ENCODE data around the gene DRAP1.
A peak's percentile ranks its signal among the peaks of the same experiment; 100 is the strongest.

DRAP1 gene

DNA sequence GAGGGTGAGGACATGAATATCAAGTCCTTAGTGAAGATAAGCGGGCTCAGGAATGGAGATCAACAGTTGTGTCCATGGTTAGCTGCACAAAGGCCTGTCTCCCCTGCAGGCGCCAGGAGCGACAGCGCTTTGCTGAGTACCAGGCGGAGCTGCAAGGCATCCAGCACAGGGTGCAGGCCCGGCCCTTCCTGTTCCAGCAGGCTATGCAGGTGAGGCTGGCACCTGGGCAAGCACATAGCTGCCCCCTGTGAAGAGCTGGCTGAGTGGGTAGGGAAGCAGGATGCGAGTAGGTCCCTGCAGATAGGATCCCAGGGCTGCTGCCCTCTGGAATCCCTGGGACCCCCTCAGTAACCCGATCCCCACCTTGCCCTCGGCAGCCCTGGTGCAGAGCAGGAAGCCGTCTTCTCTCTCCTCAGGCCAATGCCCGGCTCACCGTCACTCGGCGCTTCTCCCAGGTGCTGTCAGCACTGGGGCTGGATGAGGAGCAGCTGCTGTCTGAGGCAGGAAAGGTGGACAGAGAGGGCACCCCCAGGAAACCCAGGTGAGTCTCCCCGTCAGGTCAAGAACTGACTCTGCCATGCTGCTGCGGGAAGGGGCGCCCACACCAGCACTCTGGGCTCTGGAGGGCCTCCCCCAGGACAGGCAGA lies 39.7 kb downstream of the DRAP1 start:
- no peaks in the 10 kb centered on the region for H3K27me3 ChIP-seq (ENCODE audit: control insufficient read depth, insufficient read depth, low read length)
- H3K9ac ChIP-seq (ENCODE audit: low read length), result no peak overlapping the region
- no peak overlapping the region for H3K4me3 ChIP-seq (ENCODE audit: low read length)
- H3K36me3 ChIP-seq (ENCODE audit: control insufficient read depth, low read depth, low read length), result no peaks in the 10 kb centered on the region
- H3K9me3 ChIP-seq (ENCODE audit: control insufficient read depth, low read depth, low read length), result no peaks in the 10 kb centered on the region
- H3K4me1 ChIP-seq (ENCODE audit: control insufficient read depth, low read depth, low read length), result peaks cover 7% of the 10 kb centered on the region
- no peak overlapping the region for H3K27ac ChIP-seq (ENCODE audit: low read length)

GRCh38 chr11:65960824-65961266 lies 41.6 kb downstream of the DRAP1 start:
- peak overlapping the region; percentile 88 for H3K4me3 ChIP-seq (ENCODE audit: low read length)
- H3K27me3 ChIP-seq (ENCODE audit: control insufficient read depth, insufficient read depth, low read length), result no peaks in the 10 kb centered on the region
- H3K4me1 ChIP-seq (ENCODE audit: control insufficient read depth, low read depth, low read length), result peaks cover 7% of the 10 kb centered on the region
- H3K9me3 ChIP-seq (ENCODE audit: control insufficient read depth, low read depth, low read length), result no peaks in the 10 kb centered on the region
- H3K36me3 ChIP-seq (ENCODE audit: control insufficient read depth, low read depth, low read length), result peaks cover 19% of the 10 kb centered on the region
- H3K9ac ChIP-seq (ENCODE audit: low read length), result peak overlapping the region; percentile 86
- H3K27ac ChIP-seq (ENCODE audit: low read length), result peak overlapping the region; percentile 78

DNA sequence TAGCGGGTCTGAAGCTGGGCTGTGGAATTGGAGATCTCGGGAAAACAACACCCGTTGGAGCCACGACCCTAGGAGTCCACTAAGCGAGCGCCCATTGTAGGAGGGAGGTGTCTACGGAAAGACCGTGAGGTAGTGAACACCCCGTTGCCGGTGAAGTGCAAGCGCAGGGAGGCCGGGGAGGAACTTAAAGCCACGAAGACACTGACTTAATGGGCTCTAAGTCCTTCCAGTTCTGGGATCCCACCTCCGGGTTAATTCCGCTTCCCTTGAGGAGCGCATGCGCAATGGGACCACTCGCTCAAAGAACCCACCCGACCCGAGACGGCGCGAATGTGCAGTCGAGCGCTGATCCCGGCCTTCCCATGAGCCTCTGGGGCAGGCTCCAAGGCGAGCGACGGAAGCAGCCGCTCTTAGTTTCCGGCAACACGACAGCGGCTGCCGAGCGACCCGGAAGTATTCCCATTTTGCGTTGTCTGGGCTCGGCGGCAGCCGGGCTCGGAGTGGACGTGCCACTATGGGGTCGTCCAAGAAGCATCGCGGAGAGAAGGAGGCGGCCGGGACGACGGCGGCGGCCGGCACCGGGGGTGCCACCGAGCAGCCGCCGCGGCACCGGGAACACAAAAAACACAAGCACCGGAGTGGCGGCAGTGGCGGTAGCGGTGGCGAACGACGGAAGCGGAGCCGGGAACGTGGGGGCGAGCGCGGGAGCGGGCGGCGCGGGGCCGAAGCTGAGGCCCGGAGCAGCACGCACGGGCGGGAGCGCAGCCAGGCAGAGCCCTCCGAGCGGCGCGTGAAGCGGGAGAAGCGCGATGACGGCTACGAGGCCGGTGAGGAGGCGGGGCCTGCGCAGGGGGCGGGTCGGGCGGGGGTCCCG lies 42.3 kb downstream of the DRAP1 start, which contains the start of gene SART1:
Gene SART1 (plus strand): TSS at position 468 of the 874 bp plus-strand sequence. CDS start 47 bp downstream, at position 515.
- peak within 1 kb of the TSS; percentile 78 for H3K27ac ChIP-seq (ENCODE audit: low read length)
- peak within 1 kb of the TSS; percentile 88 for H3K4me3 ChIP-seq (ENCODE audit: low read length)

DNA sequence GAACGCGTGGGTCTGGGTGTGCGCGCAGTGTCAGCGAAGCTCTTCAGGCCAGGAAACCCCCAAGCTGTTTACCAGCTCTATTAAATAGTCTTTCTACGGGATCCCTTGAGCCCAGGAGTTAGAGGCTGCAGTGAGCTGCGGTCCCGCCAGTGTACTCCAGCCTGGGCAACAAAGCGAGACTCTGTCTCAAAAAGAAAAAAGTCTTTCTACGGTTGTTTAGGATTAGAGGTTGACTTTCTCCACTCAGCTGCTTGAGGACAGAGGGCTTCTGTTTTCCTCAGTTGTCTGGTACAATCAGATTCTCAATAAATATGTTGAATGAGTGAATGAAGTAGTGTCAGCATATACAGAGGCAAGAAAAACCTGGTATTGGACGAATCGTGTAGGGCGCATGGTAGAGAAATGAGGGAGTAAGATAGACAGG lies 42.9 kb downstream of the DRAP1 start:
- H3K36me3 ChIP-seq (ENCODE audit: control insufficient read depth, low read depth, low read length), result peaks cover 32% of the 10 kb centered on the region
- peak overlapping the region; percentile 86 for H3K9ac ChIP-seq (ENCODE audit: low read length)
- no peaks in the 10 kb centered on the region for H3K27me3 ChIP-seq (ENCODE audit: control insufficient read depth, insufficient read depth, low read length)
- peak overlapping the region; percentile 88 for H3K4me3 ChIP-seq (ENCODE audit: low read length)
- no peaks in the 10 kb centered on the region for H3K9me3 ChIP-seq (ENCODE audit: control insufficient read depth, low read depth, low read length)
- no peak overlapping the region for H3K27ac ChIP-seq (ENCODE audit: low read length)
- peaks cover 7% of the 10 kb centered on the region for H3K4me1 ChIP-seq (ENCODE audit: control insufficient read depth, low read depth, low read length)

More for the DNA sequence above, 42.3 kb downstream of the DRAP1 start, which contains the start of gene SART1:
- H3K9me3 ChIP-seq (ENCODE audit: control insufficient read depth, low read depth, low read length), result no peaks in the 10 kb centered on the region
- H3K27me3 ChIP-seq (ENCODE audit: control insufficient read depth, insufficient read depth, low read length), result no peaks in the 10 kb centered on the region
- H3K4me1 ChIP-seq (ENCODE audit: control insufficient read depth, low read depth, low read length), result peaks cover 7% of the 10 kb centered on the region
- H3K9ac ChIP-seq (ENCODE audit: low read length), result peak within 1 kb of the TSS; percentile 86
- H3K36me3 ChIP-seq (ENCODE audit: control insufficient read depth, low read depth, low read length), result peaks cover 26% of the 10 kb centered on the region

- H3K27ac ChIP-seq (ENCODE audit: low read length), result no peak overlapping the region
- no peak overlapping the region for H3K9ac ChIP-seq (ENCODE audit: low read length)
- H3K36me3 ChIP-seq (ENCODE audit: control insufficient read depth, low read depth, low read length), result peaks cover 52% of the 10 kb centered on the region
- H3K4me1 ChIP-seq (ENCODE audit: control insufficient read depth, low read depth, low read length), result peaks cover 7% of the 10 kb centered on the region
- no peaks in the 10 kb centered on the region for H3K27me3 ChIP-seq (ENCODE audit: control insufficient read depth, insufficient read depth, low read length)
- H3K9me3 ChIP-seq (ENCODE audit: control insufficient read depth, low read depth, low read length), result no peaks in the 10 kb centered on the region
- no peak overlapping the region for H3K4me3 ChIP-seq (ENCODE audit: low read length)
Measured at GRCh38 chr11:65964906-65965305, 45.7 kb downstream of the DRAP1 start.

GRCh38 chr11:65965986-65966762 lies 46.9 kb downstream of the DRAP1 start:
- peaks cover 7% of the 10 kb centered on the region for H3K4me1 ChIP-seq (ENCODE audit: control insufficient read depth, low read depth, low read length)
- H3K9me3 ChIP-seq (ENCODE audit: control insufficient read depth, low read depth, low read length), result no peaks in the 10 kb centered on the region
- no peak overlapping the region for H3K4me3 ChIP-seq (ENCODE audit: low read length)
- H3K27ac ChIP-seq (ENCODE audit: low read length), result no peak overlapping the region
- H3K27me3 ChIP-seq (ENCODE audit: control insufficient read depth, insufficient read depth, low read length), result no peaks in the 10 kb centered on the region
- H3K36me3 ChIP-seq (ENCODE audit: control insufficient read depth, low read depth, low read length), result peaks cover 55% of the 10 kb centered on the region
- H3K9ac ChIP-seq (ENCODE audit: low read length), result no peak overlapping the region

DNA sequence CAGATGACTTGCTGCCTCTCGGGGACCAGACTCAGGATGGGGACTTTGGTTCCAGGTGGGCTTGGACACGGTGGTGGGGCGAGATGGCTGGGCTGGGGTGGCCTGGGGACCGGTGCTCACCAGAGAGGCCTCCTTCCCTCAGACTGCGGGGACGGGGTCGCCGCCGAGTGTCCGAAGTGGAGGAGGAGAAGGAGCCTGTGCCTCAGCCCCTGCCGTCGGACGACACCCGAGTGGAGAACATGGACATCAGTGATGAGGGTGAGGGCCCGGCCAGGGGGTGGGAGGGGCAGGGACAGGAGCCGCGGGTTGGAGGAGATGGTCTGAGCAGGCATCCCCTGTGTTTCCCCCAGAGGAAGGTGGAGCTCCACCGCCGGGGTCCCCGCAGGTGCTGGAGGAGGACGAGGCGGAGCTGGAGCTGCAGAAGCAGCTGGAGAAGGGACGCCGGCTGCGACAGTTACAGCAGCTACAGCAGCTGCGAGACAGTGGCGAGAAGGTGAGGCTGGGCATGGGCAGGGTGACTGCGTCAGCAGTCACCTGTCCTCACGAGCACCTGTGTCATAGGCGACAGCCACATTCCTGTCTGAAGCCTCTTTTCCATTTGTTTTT lies 48.2 kb downstream of the DRAP1 start:
- no peak overlapping the region for H3K27ac ChIP-seq (ENCODE audit: low read length)
- H3K9me3 ChIP-seq (ENCODE audit: control insufficient read depth, low read depth, low read length), result no peaks in the 10 kb centered on the region
- no peaks in the 10 kb centered on the region for H3K27me3 ChIP-seq (ENCODE audit: control insufficient read depth, insufficient read depth, low read length)
- no peak overlapping the region for H3K4me3 ChIP-seq (ENCODE audit: low read length)
- H3K9ac ChIP-seq (ENCODE audit: low read length), result no peak overlapping the region
- peaks cover 4% of the 10 kb centered on the region for H3K4me1 ChIP-seq (ENCODE audit: control insufficient read depth, low read depth, low read length)
- H3K36me3 ChIP-seq (ENCODE audit: control insufficient read depth, low read depth, low read length), result peaks cover 55% of the 10 kb centered on the region

GRCh38 chr11:65968600-65969482 lies 49.6 kb downstream of the DRAP1 start:
- H3K9me3 ChIP-seq (ENCODE audit: control insufficient read depth, low read depth, low read length), result no peaks in the 10 kb centered on the region
- H3K27ac ChIP-seq (ENCODE audit: low read length), result no peak overlapping the region
- no peak overlapping the region for H3K9ac ChIP-seq (ENCODE audit: low read length)
- H3K4me3 ChIP-seq (ENCODE audit: low read length), result no peak overlapping the region
- H3K36me3 ChIP-seq (ENCODE audit: control insufficient read depth, low read depth, low read length), result peaks cover 64% of the 10 kb centered on the region
- H3K27me3 ChIP-seq (ENCODE audit: control insufficient read depth, insufficient read depth, low read length), result no peaks in the 10 kb centered on the region
- no peaks in the 10 kb centered on the region for H3K4me1 ChIP-seq (ENCODE audit: control insufficient read depth, low read depth, low read length)

Measured in iPS-18a (cell line).